Liver (tissue), 9 donors: ENCODE measurements around the gene CFAP54. TPM values are rescaled to one million over a fixed set of nuclear protein-coding genes. Genes with fewer than 3 reads are reported as not detected.
"Not testable (repeated sequence)": the region's sequence is repeated elsewhere in the genome, so short reads cannot be mapped to it uniquely, and the experiment has no call there.

Experiments
- DNase-seq: peaks from one replicate; pipeline ENCODE4 v3.0.0-alpha.2; 2017; ENCODE audit warnings: low spot score
- H3K27ac ChIP-seq, 2 donors: one replicate each; pipeline ENCODE4 v1.7.0; 2013; ENCODE audit warnings: inconsistent platforms in 2 of 2, low read length in 2 of 2, control low read depth in 1 of 2, low read depth in 1 of 2, mild to moderate bottlenecking in 1 of 2
- H3K27me3 ChIP-seq, 4 donors: one replicate each; pipeline versions ENCODE4 v1.6.1 to v1.7.0; 2013; ENCODE audit warnings: low read length in 3 of 4, inconsistent platforms in 1 of 4, mild to moderate bottlenecking in 1 of 4, moderate library complexity in 1 of 4; ENCODE audit not compliant: control insufficient read depth in 4 of 4, insufficient read depth in 4 of 4
- H3K36me3 ChIP-seq, 4 donors: one replicate each; pipeline versions ENCODE4 v1.6.1 to v1.7.0; 2013; ENCODE audit warnings: low read length in 3 of 4, mild to moderate bottlenecking in 3 of 4, low read depth in 1 of 4, moderate library complexity in 1 of 4; ENCODE audit not compliant: control insufficient read depth in 4 of 4, insufficient read depth in 3 of 4
- H3K4me1 ChIP-seq, 4 donors: one replicate each; pipeline versions ENCODE4 v1.6.1 to v1.7.0; 2013; ENCODE audit warnings: low read length in 3 of 4, mild to moderate bottlenecking in 3 of 4, moderate library complexity in 1 of 4; ENCODE audit not compliant: control insufficient read depth in 4 of 4, insufficient read depth in 4 of 4
- H3K4me3 ChIP-seq, 3 donors: one replicate each; pipeline versions ENCODE4 v1.6.1 to v1.7.0; 2013; ENCODE audit warnings: low read length in 3 of 3, control low read depth in 1 of 3, low read depth in 1 of 3, mild to moderate bottlenecking in 1 of 3
- H3K9ac ChIP-seq, 2 donors: one replicate each; pipeline ENCODE4 v1.7.0; 2013; ENCODE audit warnings: low read length in 2 of 2, mild to moderate bottlenecking in 2 of 2, moderate library complexity in 2 of 2, control low read depth in 1 of 2, low read depth in 1 of 2
- H3K9me3 ChIP-seq, 4 donors: one replicate each; pipeline versions ENCODE4 v1.6.1 to v1.7.0; 2013; ENCODE audit warnings: low read length in 3 of 4; ENCODE audit not compliant: control insufficient read depth in 4 of 4
- ATF3 ChIP-seq: IDR thresholded peaks from 2 replicates; pipeline ENCODE4 v1.6.1; 2016; ENCODE audit warnings: antibody characterized with exemption
- FOXA1 ChIP-seq: IDR thresholded peaks from 2 replicates; pipeline ENCODE4 v1.6.1; 2016; ENCODE audit warnings: antibody characterized with exemption
- FOXA2 ChIP-seq: IDR thresholded peaks from 2 replicates; pipeline ENCODE4 v1.6.1; 2016; ENCODE audit warnings: antibody characterized with exemption
- GABPA ChIP-seq, 2 donors: IDR thresholded peaks in 1 of 2; conservative IDR thresholded peaks in 1 of 2; 2 replicates each; pipeline ENCODE4 v1.6.1; 2016; ENCODE audit warnings: antibody characterized with exemption in 2 of 2, mild to moderate bottlenecking in 1 of 2, moderate library complexity in 1 of 2
- HNF4A ChIP-seq, 2 donors: conservative IDR thresholded peaks; 2 replicates each; pipeline ENCODE4 v1.6.1; 2016; ENCODE audit warnings: antibody characterized with exemption in 2 of 2, mild to moderate bottlenecking in 2 of 2
- HNF4G ChIP-seq: IDR thresholded peaks from 2 replicates; pipeline ENCODE4 v1.6.1; 2016; ENCODE audit warnings: antibody characterized with exemption
- JUND ChIP-seq, 2 donors: IDR thresholded peaks; 2 replicates each; pipeline ENCODE4 v1.6.1; 2016; ENCODE audit warnings: antibody characterized with exemption in 2 of 2
- MAX ChIP-seq: IDR thresholded peaks from 2 replicates; pipeline ENCODE4 v1.6.1; 2016; ENCODE audit warnings: antibody characterized with exemption
- NR2F2 ChIP-seq: IDR thresholded peaks from 2 replicates; pipeline ENCODE4 v1.6.1; 2016; ENCODE audit warnings: antibody characterized with exemption
- RAD21 ChIP-seq, 2 donors: IDR thresholded peaks; 2 replicates each; pipeline ENCODE4 v1.6.1; 2016; ENCODE audit warnings: antibody characterized with exemption in 2 of 2, mild to moderate bottlenecking in 2 of 2
- REST ChIP-seq: IDR thresholded peaks from 2 replicates; pipeline ENCODE4 v1.6.1; 2016; ENCODE audit warnings: antibody characterized with exemption, mild to moderate bottlenecking
- RXRA ChIP-seq, 2 donors: IDR thresholded peaks; 2 replicates each; pipeline ENCODE4 v1.6.1; 2017 to 2018; ENCODE audit warnings: antibody characterized with exemption in 2 of 2, mild to moderate bottlenecking in 1 of 2
- SP1 ChIP-seq: IDR thresholded peaks from 2 replicates; pipeline ENCODE4 v1.6.1; 2018; ENCODE audit warnings: antibody characterized with exemption, mild to moderate bottlenecking
- TAF1 ChIP-seq: conservative IDR thresholded peaks from 2 replicates; pipeline ENCODE4 v1.6.1; 2016; ENCODE audit warnings: antibody characterized with exemption, mild to moderate bottlenecking
- YY1 ChIP-seq: IDR thresholded peaks from 2 replicates; pipeline ENCODE4 v1.6.1; 2016; ENCODE audit warnings: antibody characterized with exemption, mild to moderate bottlenecking
- ZBTB33 ChIP-seq: IDR thresholded peaks from 2 replicates; pipeline ENCODE4 v1.6.1; 2016; ENCODE audit warnings: antibody characterized with exemption
- WGBS: extraction: QIAGEN DNeasy Blood & Tissue Kit; methylation state at CpG from one replicate; pipeline ENCODE4 v1.1.7; 2013; 5-methylcytosine and 5-hydroxymethylcytosine counted together
- polyA plus RNA-seq, 2 donors: library from polyadenylated mRNA; stranded (reverse) in 1 of 2; unstranded in 1 of 2; fragments of 200-250 nt in 1 of 2; fragments of >200 nt in 1 of 2; fragmentation: Nextera tagmentation in 1 of 2; extraction: Ambion mirVana in 1 of 2; gene quantifications; one replicate each; pipeline versions ENCODE4 v1.2.1 to v1.2.3, GENCODE V29; 2013 to 2015
- total RNA-seq, 2 donors: library from RNA; depleted of rRNA; stranded (reverse); fragments of >200 nt; gene quantifications; one replicate each; pipeline ENCODE4 v1.2.3, GENCODE V29; 2014
- TF ChIP-seq, protein P1 (sequence below): fragments of 150-350 bp; IDR thresholded peaks from 2 replicates; pipeline ENCODE4 v1.5.1; 2017; ENCODE audit warnings: improper control_type of control experiment, low read depth, low read length; ENCODE audit not compliant: missing input control
- donor health status: healthy.
- donor health status: healthy.
- donor health status: healthy.
- donor health status: healthy.
- donor health status: healthy.

CFAP54 gene
- total and polyA plus RNA-seq, 4 donors = 0.01 to 0.19 (median 0.15) TPM

- H3K27ac ChIP-seq = no peak overlapping the region
- H3K27me3 ChIP-seq = no peaks in the 10 kb centered on the region
- H3K4me3 ChIP-seq = no peak overlapping the region
- DNase-seq = no peak
- H3K36me3 ChIP-seq = no peaks in the 10 kb centered on the region
- H3K9ac ChIP-seq = no peak overlapping the region
- WGBS = 85% methylated on average over 4 of the region's 4 CpGs
- no peaks in the 10 kb centered on the region for H3K9me3 ChIP-seq
- TF ChIP-seq RXRA (IDR thresholded peaks at IDR 0.05) = no peak
- no peak for TF ChIP-seq JUND (IDR thresholded peaks at IDR 0.05)
- TF ChIP-seq ZBTB33 = no peak
- TF ChIP-seq NR2F2 = no peak
- no peak for TF ChIP-seq HNF4G
- no peak for TF ChIP-seq TAF1
- no peak for TF ChIP-seq GABPA (IDR thresholded peaks at IDR 0.05 in 1 of 2, conservative IDR thresholded peaks at IDR 0.05 in 1 of 2)
- no peaks in the 10 kb centered on the region for H3K4me1 ChIP-seq
Measured at GRCh38 chr12:96669786-96670185, 180.4 kb downstream of the CFAP54 start.

- DNase-seq = no peak
- H3K27ac ChIP-seq = no peak overlapping the region
- H3K4me3 ChIP-seq = no peak overlapping the region
- H3K27me3 ChIP-seq = no peaks in the 10 kb centered on the region
- no peaks in the 10 kb centered on the region for H3K4me1 ChIP-seq
- H3K36me3 ChIP-seq = no peaks in the 10 kb centered on the region
- H3K9me3 ChIP-seq = no peaks in the 10 kb centered on the region
- WGBS = 59% methylated on average over 3 of the region's 3 CpGs
- TF ChIP-seq NR2F2 (no peak), YY1 (no peak), GABPA (IDR thresholded peaks at IDR 0.05 in 1 of 2, conservative IDR thresholded peaks at IDR 0.05 in 1 of 2) (no peak), MAX (no peak), ATF3 (no peak), SP1 (no peak), JUND (IDR thresholded peaks at IDR 0.05) (no peak), FOXA2 (no peak), HNF4G (no peak), RXRA (IDR thresholded peaks at IDR 0.05) (no peak), RAD21 (IDR thresholded peaks at IDR 0.05) (no peak), HNF4A (conservative IDR thresholded peaks at IDR 0.05) (no peak), TAF1 (no peak), FOXA1 (no peak), REST (no peak)
- TF ChIP-seq, protein P1, sequence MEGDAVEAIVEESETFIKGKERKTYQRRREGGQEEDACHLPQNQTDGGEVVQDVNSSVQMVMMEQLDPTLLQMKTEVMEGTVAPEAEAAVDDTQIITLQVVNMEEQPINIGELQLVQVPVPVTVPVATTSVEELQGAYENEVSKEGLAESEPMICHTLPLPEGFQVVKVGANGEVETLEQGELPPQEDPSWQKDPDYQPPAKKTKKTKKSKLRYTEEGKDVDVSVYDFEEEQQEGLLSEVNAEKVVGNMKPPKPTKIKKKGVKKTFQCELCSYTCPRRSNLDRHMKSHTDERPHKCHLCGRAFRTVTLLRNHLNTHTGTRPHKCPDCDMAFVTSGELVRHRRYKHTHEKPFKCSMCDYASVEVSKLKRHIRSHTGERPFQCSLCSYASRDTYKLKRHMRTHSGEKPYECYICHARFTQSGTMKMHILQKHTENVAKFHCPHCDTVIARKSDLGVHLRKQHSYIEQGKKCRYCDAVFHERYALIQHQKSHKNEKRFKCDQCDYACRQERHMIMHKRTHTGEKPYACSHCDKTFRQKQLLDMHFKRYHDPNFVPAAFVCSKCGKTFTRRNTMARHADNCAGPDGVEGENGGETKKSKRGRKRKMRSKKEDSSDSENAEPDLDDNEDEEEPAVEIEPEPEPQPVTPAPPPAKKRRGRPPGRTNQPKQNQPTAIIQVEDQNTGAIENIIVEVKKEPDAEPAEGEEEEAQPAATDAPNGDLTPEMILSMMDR = no peak
- H3K9ac ChIP-seq = no peak overlapping the region
Measured at GRCh38 chr12:96670334-96670899, 181.0 kb downstream of the CFAP54 start.

- not testable (repeated sequence) for H3K27me3 ChIP-seq, DNase-seq, H3K4me3 ChIP-seq, H3K4me1 ChIP-seq, H3K9ac ChIP-seq, H3K36me3 ChIP-seq, H3K9me3 ChIP-seq, H3K27ac ChIP-seq
- WGBS = 91% methylated on average over 3 of the region's 3 CpGs
Measured at GRCh38 chr12:96675519-96675918, 186.1 kb downstream of the CFAP54 start.
